Osteoblast (primary cell): ENCODE results near the gene SLC4A11. TPM values are rescaled to one million over a fixed set of nuclear protein-coding genes. Genes with fewer than 3 reads are reported as not detected.

Experiments used
- DNase-seq: peaks from one replicate; pipeline ENCODE4 v3.0.0; 2011; ENCODE audit warnings: low spot score, mixed read lengths; ENCODE audit not compliant: insufficient read length; ENCODE audit errors: missing footprints
- H2AFZ ChIP-seq: 2 replicates; pipeline ENCODE4 v1.6.0; 2011; ENCODE audit warnings: mild to moderate bottlenecking, low read length
- H3K27ac ChIP-seq: 2 replicates; pipeline ENCODE4 v1.5.1; 2011; ENCODE audit warnings: mild to moderate bottlenecking, low read depth, low read length, moderate library complexity
- H3K27me3 ChIP-seq: 2 replicates; pipeline ENCODE4 v1.6.0; 2012; ENCODE audit warnings: mild to moderate bottlenecking, control low read depth, inconsistent platforms, low read length, moderate library complexity; ENCODE audit not compliant: insufficient read depth
- H3K36me3 ChIP-seq: 2 replicates; pipeline ENCODE4 v1.5.1; 2011; ENCODE audit warnings: mild to moderate bottlenecking, low read length, control low read depth, moderate library complexity; ENCODE audit not compliant: insufficient read depth
- H3K4me1 ChIP-seq: 2 replicates; pipeline ENCODE4 v1.5.1; 2011; ENCODE audit warnings: mild to moderate bottlenecking, low read length, control low read depth, moderate library complexity; ENCODE audit not compliant: insufficient read depth
- H3K4me2 ChIP-seq: 2 replicates; pipeline ENCODE4 v1.6.0; 2011; ENCODE audit warnings: mild to moderate bottlenecking, low read length; ENCODE audit not compliant: insufficient read depth
- H3K4me3 ChIP-seq: fragments of 200-600 bp; sonication (generic); 3 replicates; pipeline ENCODE4 v1.5.1; 2012; ENCODE audit warnings: mild to moderate bottlenecking, low read length, inconsistent platforms; ENCODE audit not compliant: insufficient read depth
- H3K79me2 ChIP-seq: 2 replicates; pipeline ENCODE4 v1.6.0; 2012; ENCODE audit warnings: mild to moderate bottlenecking, low read length, control low read depth, inconsistent platforms; ENCODE audit not compliant: insufficient read depth
- H3K9me3 ChIP-seq: 2 replicates; pipeline ENCODE4 v1.5.1; 2011; ENCODE audit warnings: low read depth, low read length, control low read depth
- H4K20me1 ChIP-seq: 2 replicates; pipeline ENCODE4 v1.6.0; 2012; ENCODE audit warnings: mild to moderate bottlenecking, low read length, control low read depth; ENCODE audit not compliant: insufficient read depth
- total RNA-seq: library from RNA; depleted of rRNA; stranded (reverse); fragments of >200 nt; gene quantifications from 2 replicates; pipeline ENCODE4 v1.2.3, GENCODE V29; 2012
- TF ChIP-seq, protein P1 (sequence below): IDR thresholded peaks from 2 replicates; pipeline ENCODE4 v1.5.1; 2011; ENCODE audit warnings: mild to moderate bottlenecking, low read depth, low read length, moderate library complexity; ENCODE audit errors: extremely low read depth

SLC4A11 gene
- total RNA-seq, 1 donor = under 0.01 TPM

DNA sequence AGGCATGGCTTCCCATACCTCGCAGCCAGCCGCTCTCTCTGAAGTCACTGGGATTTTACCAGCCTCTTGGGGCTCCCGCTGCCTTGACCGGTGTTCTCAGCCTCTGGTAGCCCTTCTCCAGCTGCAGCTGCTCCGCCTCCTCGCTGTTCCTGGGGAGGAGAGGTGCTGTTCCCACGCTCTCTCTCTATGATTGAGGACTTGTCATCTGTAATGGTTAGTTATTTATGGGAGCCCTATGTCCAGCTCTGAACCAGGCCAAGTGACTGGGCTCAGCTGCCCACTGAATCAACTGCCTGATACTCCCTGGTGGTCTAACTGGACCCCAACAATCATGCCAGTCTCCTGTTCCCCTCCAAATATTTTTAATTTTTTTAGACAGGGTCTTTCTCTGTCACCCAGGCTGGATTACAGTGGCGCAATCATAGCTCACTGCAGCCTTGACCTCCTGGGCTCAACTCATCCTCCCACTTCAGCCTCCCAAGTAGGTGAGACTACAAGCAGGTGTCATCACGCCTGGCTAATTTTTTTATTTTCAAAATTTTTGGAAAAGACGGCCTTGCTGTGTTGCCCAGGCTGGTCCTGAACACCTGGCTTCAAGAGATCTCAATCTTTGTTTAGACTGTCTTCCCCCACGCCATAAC, 4.8 kb upstream of the SLC4A11 start:
- no peaks in the 10 kb centered on the region for H3K9me3 ChIP-seq
- H2AFZ ChIP-seq = no peak overlapping the region
- TF ChIP-seq, protein P1, sequence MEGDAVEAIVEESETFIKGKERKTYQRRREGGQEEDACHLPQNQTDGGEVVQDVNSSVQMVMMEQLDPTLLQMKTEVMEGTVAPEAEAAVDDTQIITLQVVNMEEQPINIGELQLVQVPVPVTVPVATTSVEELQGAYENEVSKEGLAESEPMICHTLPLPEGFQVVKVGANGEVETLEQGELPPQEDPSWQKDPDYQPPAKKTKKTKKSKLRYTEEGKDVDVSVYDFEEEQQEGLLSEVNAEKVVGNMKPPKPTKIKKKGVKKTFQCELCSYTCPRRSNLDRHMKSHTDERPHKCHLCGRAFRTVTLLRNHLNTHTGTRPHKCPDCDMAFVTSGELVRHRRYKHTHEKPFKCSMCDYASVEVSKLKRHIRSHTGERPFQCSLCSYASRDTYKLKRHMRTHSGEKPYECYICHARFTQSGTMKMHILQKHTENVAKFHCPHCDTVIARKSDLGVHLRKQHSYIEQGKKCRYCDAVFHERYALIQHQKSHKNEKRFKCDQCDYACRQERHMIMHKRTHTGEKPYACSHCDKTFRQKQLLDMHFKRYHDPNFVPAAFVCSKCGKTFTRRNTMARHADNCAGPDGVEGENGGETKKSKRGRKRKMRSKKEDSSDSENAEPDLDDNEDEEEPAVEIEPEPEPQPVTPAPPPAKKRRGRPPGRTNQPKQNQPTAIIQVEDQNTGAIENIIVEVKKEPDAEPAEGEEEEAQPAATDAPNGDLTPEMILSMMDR = no peak
- H3K27me3 ChIP-seq = peaks cover 48% of the 10 kb centered on the region
- H3K27ac ChIP-seq = no peak overlapping the region
- H3K36me3 ChIP-seq = no peaks in the 10 kb centered on the region
- H4K20me1 ChIP-seq = peaks cover 3% of the 10 kb centered on the region
- H3K4me2 ChIP-seq = no peak overlapping the region
- H3K79me2 ChIP-seq = no peaks in the 10 kb centered on the region
- peaks cover 5% of the 10 kb centered on the region for H3K4me1 ChIP-seq
- DNase-seq = peak; percentile 55
- H3K4me3 ChIP-seq = no peak overlapping the region

DNA sequence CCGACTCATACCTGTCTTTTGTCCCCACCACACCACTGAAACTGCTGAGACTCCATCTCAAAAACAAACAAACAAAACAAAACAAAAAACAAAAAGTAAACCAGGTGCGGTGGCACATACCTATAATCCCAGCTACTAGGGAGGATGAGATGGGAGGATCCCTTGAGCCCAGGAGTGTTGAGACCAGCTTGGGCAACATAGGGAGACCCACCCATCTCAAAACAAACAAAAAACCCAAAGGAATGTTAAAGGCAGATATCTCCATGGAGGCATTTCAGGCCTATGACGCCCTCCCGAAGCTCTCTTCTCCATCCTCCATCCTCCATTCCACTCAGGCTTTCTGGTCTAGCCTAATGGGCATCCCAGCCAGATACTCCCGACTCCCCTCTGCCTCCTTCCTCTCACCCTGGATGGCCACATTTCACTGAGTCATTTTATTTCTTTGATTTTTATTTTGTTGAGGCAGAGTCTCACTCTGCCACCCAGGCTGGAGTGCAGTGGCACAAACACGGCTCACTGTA, 3.2 kb upstream of the SLC4A11 start:
- H3K4me1 ChIP-seq = peaks cover 5% of the 10 kb centered on the region
- H3K4me3 ChIP-seq = no peak overlapping the region
- H3K4me2 ChIP-seq = no peak overlapping the region
- H3K27me3 ChIP-seq = peaks cover 54% of the 10 kb centered on the region
- no peaks in the 10 kb centered on the region for H3K9me3 ChIP-seq
- no peak overlapping the region for H3K27ac ChIP-seq
- peak; percentile 90 for DNase-seq
- no peak overlapping the region for H2AFZ ChIP-seq
- no peaks in the 10 kb centered on the region for H4K20me1 ChIP-seq
- H3K36me3 ChIP-seq = no peaks in the 10 kb centered on the region
- TF ChIP-seq, protein P1 = no peak
- no peaks in the 10 kb centered on the region for H3K79me2 ChIP-seq

DNA sequence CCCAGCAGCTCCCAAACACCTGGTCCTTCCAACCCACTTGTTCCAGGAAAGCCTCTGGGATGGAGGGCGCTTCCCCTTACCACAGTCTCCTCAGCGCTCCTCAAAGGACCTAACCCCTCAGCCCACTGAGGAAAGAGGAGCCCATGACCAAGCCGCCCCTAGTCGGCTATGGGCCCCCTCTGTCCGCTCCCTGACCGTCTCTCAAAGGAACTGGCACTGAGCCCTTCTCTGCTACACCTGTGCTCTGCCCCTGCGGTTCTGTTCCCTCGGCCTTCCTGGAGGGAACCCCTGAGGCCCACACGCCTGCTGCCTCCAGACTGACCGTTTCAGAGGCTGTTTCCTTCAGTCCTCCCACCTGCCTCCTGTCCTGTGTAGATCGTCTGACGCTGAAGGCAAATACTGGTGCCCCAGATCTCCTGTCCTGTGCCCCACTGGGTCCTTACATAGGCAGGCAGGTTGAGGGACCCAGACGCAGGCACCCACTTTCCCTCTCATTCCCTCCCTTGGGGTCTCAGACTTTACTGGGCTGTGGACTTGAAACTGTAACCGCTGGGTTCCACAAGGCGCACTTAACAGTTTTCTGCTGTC, 1.9 kb upstream of the SLC4A11 start:
- TF ChIP-seq, protein P1 = no peak
- Histone ChIP-seq H3K79me2 (no peaks in the 10 kb centered on the region), H3K4me3 (no peak overlapping the region), H3K4me2 (no peak overlapping the region), H3K4me1 (peaks cover 5% of the 10 kb centered on the region), H3K9me3 (no peaks in the 10 kb centered on the region), H4K20me1 (no peaks in the 10 kb centered on the region), H3K36me3 (no peaks in the 10 kb centered on the region), H2AFZ (no peak overlapping the region), H3K27ac (no peak overlapping the region), H3K27me3 (peaks cover 62% of the 10 kb centered on the region)
- peak; percentile 73 for DNase-seq

DNA sequence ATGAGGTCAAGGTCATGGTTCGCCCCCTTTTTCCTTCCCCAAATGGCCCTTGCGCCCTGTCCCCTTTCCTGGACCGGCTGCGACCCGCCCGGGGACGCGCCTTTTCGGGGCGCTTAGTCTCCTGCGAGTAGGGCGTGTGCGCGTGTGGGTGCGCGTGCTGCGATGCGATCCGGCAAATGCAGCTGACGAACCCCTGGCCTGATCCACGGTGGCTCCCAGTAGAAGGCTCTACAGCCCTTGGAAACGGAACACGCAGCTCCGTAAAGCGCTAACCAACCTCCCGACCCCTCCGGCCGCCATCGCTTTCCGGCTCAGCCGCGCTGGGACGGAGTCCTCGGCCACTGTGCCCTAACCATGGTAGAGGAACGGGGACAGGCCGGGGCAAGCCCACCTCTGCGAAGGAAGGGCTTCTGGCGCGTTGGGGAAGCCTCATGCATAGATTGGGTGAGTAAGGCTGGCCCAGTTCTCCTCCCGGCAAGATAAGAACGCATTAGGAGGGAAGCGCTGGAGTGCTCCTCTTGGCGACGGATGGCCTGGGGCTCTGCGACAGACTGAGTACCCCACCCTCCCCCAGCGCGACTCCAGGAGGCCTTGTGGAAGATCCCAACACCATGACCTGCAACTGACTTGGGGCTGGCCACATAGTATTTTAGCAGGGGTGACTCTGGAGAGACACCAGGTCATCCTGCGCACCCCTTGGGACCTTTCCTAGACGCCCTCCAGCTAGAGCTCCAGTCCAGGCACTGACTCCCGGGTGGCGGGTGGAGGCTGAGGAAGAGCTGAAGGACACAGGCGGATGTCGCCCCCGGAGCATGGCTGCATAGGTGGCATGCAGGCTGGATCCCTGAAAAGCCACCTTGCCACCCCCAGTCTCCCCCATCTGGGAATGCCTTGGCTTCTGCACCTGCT, 1.1 kb upstream of the SLC4A11 start:
- peak overlapping the region; percentile 59 for H2AFZ ChIP-seq
- peak overlapping the region; percentile 69 for H3K4me3 ChIP-seq
- H3K4me1 ChIP-seq = peaks cover 5% of the 10 kb centered on the region
- H3K79me2 ChIP-seq = no peaks in the 10 kb centered on the region
- peaks cover 62% of the 10 kb centered on the region for H3K27me3 ChIP-seq
- no peaks in the 10 kb centered on the region for H4K20me1 ChIP-seq
- no peaks in the 10 kb centered on the region for H3K9me3 ChIP-seq
- TF ChIP-seq, protein P1 = no peak
- peak overlapping the region; percentile 67 for H3K4me2 ChIP-seq
- H3K27ac ChIP-seq = no peak overlapping the region
- H3K36me3 ChIP-seq = no peaks in the 10 kb centered on the region
- DNase-seq = peak; percentile 78
